GM23248 (cell line): Measurements from ENCODE around the gene CDIP1. TPM values are rescaled to one million over a fixed set of nuclear protein-coding genes. Genes with fewer than 3 reads are reported as not detected.

Source experiments
- DNase-seq: peaks from one replicate; pipeline ENCODE4 v3.0.0-alpha.2; 2015
- H2AFZ ChIP-seq: fragments of 200-600 bp; sonication (generic); 2 replicates; pipeline ENCODE4 v1.6.1; 2016; ENCODE audit warnings: antibody characterized with exemption
- H3F3A ChIP-seq: fragments of 200-600 bp; sonication (generic); 2 replicates; pipeline ENCODE4 v1.6.1; 2016; ENCODE audit warnings: mild to moderate bottlenecking, antibody characterized with exemption, mixed run types; ENCODE audit not compliant: insufficient read depth
- H3K27ac ChIP-seq: fragments of 200-600 bp; sonication (generic); 2 replicates; pipeline ENCODE4 v1.5.1; 2016; ENCODE audit warnings: mild to moderate bottlenecking
- H3K27me3 ChIP-seq: fragments of 200-600 bp; sonication (generic); replicated peaks from 2 replicates; pipeline ENCODE4 v1.6.1; 2016; ENCODE audit warnings: mild to moderate bottlenecking; ENCODE audit not compliant: insufficient read depth
- H3K36me3 ChIP-seq: fragments of 200-600 bp; sonication (generic); 2 replicates; pipeline ENCODE4 v1.6.1; 2016; ENCODE audit warnings: low read depth, mild to moderate bottlenecking
- H3K4me1 ChIP-seq: fragments of 200-600 bp; sonication (generic); 2 replicates; pipeline ENCODE4 v1.6.1; 2016; ENCODE audit warnings: mild to moderate bottlenecking; ENCODE audit not compliant: insufficient read depth
- H3K4me2 ChIP-seq: fragments of 200-600 bp; sonication (generic); one replicate; pipeline ENCODE4 v1.6.1; 2016; ENCODE audit warnings: mild to moderate bottlenecking; ENCODE audit not compliant: unreplicated experiment
- H3K4me3 ChIP-seq: fragments of 200-600 bp; sonication (generic); 2 replicates; pipeline ENCODE4 v1.5.1; 2016; ENCODE audit warnings: mild to moderate bottlenecking
- H3K79me2 ChIP-seq: fragments of 200-600 bp; sonication (generic); 2 replicates; pipeline ENCODE4 v1.6.1; 2016; ENCODE audit warnings: mild to moderate bottlenecking; ENCODE audit not compliant: insufficient read depth
- H3K9ac ChIP-seq: fragments of 200-600 bp; sonication (generic); 2 replicates; pipeline ENCODE4 v1.6.1; 2016; ENCODE audit warnings: mild to moderate bottlenecking
- H3K9me2 ChIP-seq: fragments of 200-600 bp; sonication (generic); 2 replicates; pipeline ENCODE4 v1.6.1; 2016; ENCODE audit warnings: mixed run types, mild to moderate bottlenecking, moderate library complexity; ENCODE audit not compliant: insufficient read depth
- H3K9me3 ChIP-seq: fragments of 200-600 bp; sonication (generic); one replicate; pipeline ENCODE4 v1.6.1; 2017; ENCODE audit warnings: low read depth
- H4K20me1 ChIP-seq: fragments of 200-600 bp; sonication (generic); 2 replicates; pipeline ENCODE4 v1.6.0; 2016; ENCODE audit not compliant: insufficient read depth
- EZH2 ChIP-seq: fragments of 200-600 bp; sonication (generic); IDR thresholded peaks from 2 replicates; pipeline ENCODE4 v1.6.1; 2018; ENCODE audit warnings: antibody characterized with exemption, mild to moderate bottlenecking; ENCODE audit not compliant: insufficient read depth, poor library complexity, severe bottlenecking
- EZH2phosphoT487 ChIP-seq: fragments of 200-600 bp; sonication (generic); IDR thresholded peaks from 2 replicates; pipeline ENCODE4 v1.6.1; 2018; ENCODE audit warnings: antibody characterized with exemption, moderate library complexity, mild to moderate bottlenecking, low read depth; ENCODE audit not compliant: insufficient read depth
- WGBS, 2 experiments: methylation state at CpG; one replicate each; pipeline ENCODE4 v1.1.6; 2015 to 2017; ENCODE audit warnings: low lambda C conversion rate in 2 of 2, low coverage in 1 of 2; ENCODE audit errors: missing lambda C conversion rate in 2 of 2; 5-methylcytosine and 5-hydroxymethylcytosine counted together
- in situ Hi-C: fragments of 300-500 bp; cut with MboI; formaldehyde crosslinking; loops from 2 replicates; pipeline ENCODE4 v1.15.0; 2020
- polyA plus RNA-seq: library from polyadenylated mRNA; unstranded; fragments of >200 nt; fragmentation: Nextera tagmentation; extraction: Ambion mirVana; gene quantifications from 2 replicates; pipeline ENCODE4 v1.2.1, GENCODE V29; 2016
- total RNA-seq: library from RNA; depleted of rRNA; stranded (reverse); fragments of >200 nt; shearing (Covaris generic); gene quantifications from 2 replicates; pipeline ENCODE4 v1.2.3, GENCODE V29; 2014

Gene CDIP1
- total and polyA plus RNA-seq, 2 experiments from 2014 or later: 14.7 to 17.7 TPM

- Histone ChIP-seq H3K4me3 (peak overlapping the region; percentile 40), H3K79me2 (peaks cover 69% of the 10 kb centered on the region), H3K36me3 (no peaks in the 10 kb centered on the region), H3K9ac (no peak overlapping the region), H3K9me2 (no peaks in the 10 kb centered on the region), H3K27me3 (no peaks in the 10 kb centered on the region), H3K4me2 (peak overlapping the region; percentile 74), H4K20me1 (no peaks in the 10 kb centered on the region), H2AFZ (no peak overlapping the region), H3K27ac (peak overlapping the region; percentile 52), H3K9me3 (no peaks in the 10 kb centered on the region), H3F3A (peaks cover 37% of the 10 kb centered on the region), H3K4me1 (peaks cover 33% of the 10 kb centered on the region)
- WGBS, 2 experiments: 13 to 18% methylated on average over 5 of the region's 5 CpGs
- DNase-seq: peak; percentile 62
- TF ChIP-seq EZH2phosphoT487 (no peak), EZH2 (no peak)
- in situ Hi-C loops: no loop called here
Measured at GRCh38 chr16:4501071-4501478, 37.5 kb downstream of the CDIP1 start.

GRCh38 chr16:4500272-4500671, 38.3 kb downstream of the CDIP1 start:
- TF ChIP-seq EZH2: no peak
- no peak for TF ChIP-seq EZH2phosphoT487
- peak overlapping the region; percentile 52 for H3K27ac ChIP-seq
- H3K9me3 ChIP-seq: no peaks in the 10 kb centered on the region
- no peak overlapping the region for H2AFZ ChIP-seq
- peak overlapping the region; percentile 74 for H3K4me2 ChIP-seq
- H4K20me1 ChIP-seq: no peaks in the 10 kb centered on the region
- H3K4me1 ChIP-seq: peaks cover 41% of the 10 kb centered on the region
- peaks cover 45% of the 10 kb centered on the region for H3F3A ChIP-seq
- no peaks in the 10 kb centered on the region for H3K9me2 ChIP-seq
- no peaks in the 10 kb centered on the region for H3K36me3 ChIP-seq
- peak; percentile 92 for DNase-seq
- peak overlapping the region; percentile 40 for H3K4me3 ChIP-seq
- peaks cover 66% of the 10 kb centered on the region for H3K79me2 ChIP-seq
- peak overlapping the region; percentile 17; the same call in 1 of the 2 replicates for H3K9ac ChIP-seq
- in situ Hi-C loops: no loop called here
- no peaks in the 10 kb centered on the region for H3K27me3 ChIP-seq
- WGBS, 2 experiments: 8 to 15% methylated on average over 3 of the region's 3 CpGs

- no peak for TF ChIP-seq EZH2
- TF ChIP-seq EZH2phosphoT487: no peak
- H3K9me2 ChIP-seq: no peaks in the 10 kb centered on the region
- no peak overlapping the region for H3K9ac ChIP-seq
- H4K20me1 ChIP-seq: no peaks in the 10 kb centered on the region
- H3K79me2 ChIP-seq: peaks cover 66% of the 10 kb centered on the region
- 97% methylated on average over 4 of the region's 4 CpGs for WGBS, 2 experiments
- H3K27ac ChIP-seq: no peak overlapping the region
- peaks cover 56% of the 10 kb centered on the region for H3F3A ChIP-seq
- no peaks in the 10 kb centered on the region for H3K27me3 ChIP-seq
- H3K9me3 ChIP-seq: no peaks in the 10 kb centered on the region
- no peak overlapping the region for H3K4me3 ChIP-seq
- in situ Hi-C loops: no loop called here
- no peak overlapping the region for H3K4me2 ChIP-seq
- H3K36me3 ChIP-seq: no peaks in the 10 kb centered on the region
- H3K4me1 ChIP-seq: peaks cover 52% of the 10 kb centered on the region
- no peak overlapping the region for H2AFZ ChIP-seq
- DNase-seq: no peak
Measured at GRCh38 chr16:4499196-4499555, 39.4 kb downstream of the CDIP1 start.

GRCh38 chr16:4498546-4499195, 39.9 kb downstream of the CDIP1 start:
- H3K4me3 ChIP-seq: no peak overlapping the region
- no peaks in the 10 kb centered on the region for H4K20me1 ChIP-seq
- H3K9ac ChIP-seq: no peak overlapping the region
- 94 to 98% methylated on average over 8 of the region's 8 CpGs for WGBS, 2 experiments
- no peak overlapping the region for H2AFZ ChIP-seq
- no peaks in the 10 kb centered on the region for H3K36me3 ChIP-seq
- no peak overlapping the region for H3K27ac ChIP-seq
- no peaks in the 10 kb centered on the region for H3K9me2 ChIP-seq
- TF ChIP-seq EZH2: no peak
- TF ChIP-seq EZH2phosphoT487: no peak
- in situ Hi-C loops: no loop called here
- peaks cover 53% of the 10 kb centered on the region for H3K4me1 ChIP-seq
- no peak overlapping the region for H3K4me2 ChIP-seq
- DNase-seq: no peak
- peaks cover 57% of the 10 kb centered on the region for H3F3A ChIP-seq
- H3K27me3 ChIP-seq: no peaks in the 10 kb centered on the region
- no peaks in the 10 kb centered on the region for H3K9me3 ChIP-seq
- H3K79me2 ChIP-seq: peaks cover 71% of the 10 kb centered on the region

GRCh38 chr16:4496305-4496704, 42.3 kb downstream of the CDIP1 start:
- Histone ChIP-seq H2AFZ (no peak overlapping the region), H3K4me3 (no peak overlapping the region), H3K9me3 (no peaks in the 10 kb centered on the region), H3K9ac (no peak overlapping the region), H3K27me3 (no peaks in the 10 kb centered on the region), H3K4me2 (peak overlapping the region; percentile 54), H3F3A (peaks cover 50% of the 10 kb centered on the region), H3K4me1 (peaks cover 47% of the 10 kb centered on the region), H3K36me3 (no peaks in the 10 kb centered on the region), H3K9me2 (no peaks in the 10 kb centered on the region), H4K20me1 (no peaks in the 10 kb centered on the region), H3K27ac (peak overlapping the region; percentile 63), H3K79me2 (peaks cover 72% of the 10 kb centered on the region)
- TF ChIP-seq EZH2phosphoT487 (no peak), EZH2 (no peak)
- WGBS, 2 experiments: 29 to 41% methylated on average over 4 of the region's 4 CpGs
- DNase-seq: peak; percentile 79
- in situ Hi-C loops: no loop called here
